ENCODE data around the gene HPSE.

DNA sequence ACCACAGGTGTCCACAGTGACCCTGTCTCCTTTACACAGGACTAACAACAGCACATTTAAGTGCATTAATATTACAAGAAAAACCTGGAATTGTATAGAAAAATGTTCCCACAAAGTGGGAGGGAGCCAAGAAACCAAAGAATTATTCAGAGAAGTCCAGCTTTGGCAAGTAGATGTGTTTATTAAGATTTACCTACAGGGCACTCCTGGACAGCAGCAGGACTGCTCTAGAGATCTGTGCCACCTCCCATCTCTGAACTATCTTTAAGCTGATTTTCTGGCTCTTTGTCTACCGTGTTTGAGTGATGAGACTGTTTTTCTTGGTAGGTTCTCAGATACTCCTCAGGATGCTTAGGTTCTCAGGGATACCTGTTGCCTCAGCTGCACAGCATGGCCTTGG lies 38.3 kb upstream of the HPSE start:
- TF ChIP-seq, protein P1, sequence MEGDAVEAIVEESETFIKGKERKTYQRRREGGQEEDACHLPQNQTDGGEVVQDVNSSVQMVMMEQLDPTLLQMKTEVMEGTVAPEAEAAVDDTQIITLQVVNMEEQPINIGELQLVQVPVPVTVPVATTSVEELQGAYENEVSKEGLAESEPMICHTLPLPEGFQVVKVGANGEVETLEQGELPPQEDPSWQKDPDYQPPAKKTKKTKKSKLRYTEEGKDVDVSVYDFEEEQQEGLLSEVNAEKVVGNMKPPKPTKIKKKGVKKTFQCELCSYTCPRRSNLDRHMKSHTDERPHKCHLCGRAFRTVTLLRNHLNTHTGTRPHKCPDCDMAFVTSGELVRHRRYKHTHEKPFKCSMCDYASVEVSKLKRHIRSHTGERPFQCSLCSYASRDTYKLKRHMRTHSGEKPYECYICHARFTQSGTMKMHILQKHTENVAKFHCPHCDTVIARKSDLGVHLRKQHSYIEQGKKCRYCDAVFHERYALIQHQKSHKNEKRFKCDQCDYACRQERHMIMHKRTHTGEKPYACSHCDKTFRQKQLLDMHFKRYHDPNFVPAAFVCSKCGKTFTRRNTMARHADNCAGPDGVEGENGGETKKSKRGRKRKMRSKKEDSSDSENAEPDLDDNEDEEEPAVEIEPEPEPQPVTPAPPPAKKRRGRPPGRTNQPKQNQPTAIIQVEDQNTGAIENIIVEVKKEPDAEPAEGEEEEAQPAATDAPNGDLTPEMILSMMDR (IDR thresholded peaks at IDR 0.05), result no peak
- TF ChIP-seq TCF7L2 (IDR thresholded peaks at IDR 0.05; ENCODE audit: low read depth, low read length) (no peak), POLR2AphosphoS5 (IDR thresholded peaks at IDR 0.05; ENCODE audit: low read depth, low read length) (no peak)
- TF ChIP-seq, protein P2, sequence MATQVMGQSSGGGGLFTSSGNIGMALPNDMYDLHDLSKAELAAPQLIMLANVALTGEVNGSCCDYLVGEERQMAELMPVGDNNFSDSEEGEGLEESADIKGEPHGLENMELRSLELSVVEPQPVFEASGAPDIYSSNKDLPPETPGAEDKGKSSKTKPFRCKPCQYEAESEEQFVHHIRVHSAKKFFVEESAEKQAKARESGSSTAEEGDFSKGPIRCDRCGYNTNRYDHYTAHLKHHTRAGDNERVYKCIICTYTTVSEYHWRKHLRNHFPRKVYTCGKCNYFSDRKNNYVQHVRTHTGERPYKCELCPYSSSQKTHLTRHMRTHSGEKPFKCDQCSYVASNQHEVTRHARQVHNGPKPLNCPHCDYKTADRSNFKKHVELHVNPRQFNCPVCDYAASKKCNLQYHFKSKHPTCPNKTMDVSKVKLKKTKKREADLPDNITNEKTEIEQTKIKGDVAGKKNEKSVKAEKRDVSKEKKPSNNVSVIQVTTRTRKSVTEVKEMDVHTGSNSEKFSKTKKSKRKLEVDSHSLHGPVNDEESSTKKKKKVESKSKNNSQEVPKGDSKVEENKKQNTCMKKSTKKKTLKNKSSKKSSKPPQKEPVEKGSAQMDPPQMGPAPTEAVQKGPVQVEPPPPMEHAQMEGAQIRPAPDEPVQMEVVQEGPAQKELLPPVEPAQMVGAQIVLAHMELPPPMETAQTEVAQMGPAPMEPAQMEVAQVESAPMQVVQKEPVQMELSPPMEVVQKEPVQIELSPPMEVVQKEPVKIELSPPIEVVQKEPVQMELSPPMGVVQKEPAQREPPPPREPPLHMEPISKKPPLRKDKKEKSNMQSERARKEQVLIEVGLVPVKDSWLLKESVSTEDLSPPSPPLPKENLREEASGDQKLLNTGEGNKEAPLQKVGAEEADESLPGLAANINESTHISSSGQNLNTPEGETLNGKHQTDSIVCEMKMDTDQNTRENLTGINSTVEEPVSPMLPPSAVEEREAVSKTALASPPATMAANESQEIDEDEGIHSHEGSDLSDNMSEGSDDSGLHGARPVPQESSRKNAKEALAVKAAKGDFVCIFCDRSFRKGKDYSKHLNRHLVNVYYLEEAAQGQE (IDR thresholded peaks at IDR 0.05; ENCODE audit: insufficient read depth in 1 of 2, low read depth in 2 of 2, low read length in 1 of 2), result no peak

Measured in Panc1 (cell line).